ENCODE data around the gene CD4.

The CD4 gene

DNA sequence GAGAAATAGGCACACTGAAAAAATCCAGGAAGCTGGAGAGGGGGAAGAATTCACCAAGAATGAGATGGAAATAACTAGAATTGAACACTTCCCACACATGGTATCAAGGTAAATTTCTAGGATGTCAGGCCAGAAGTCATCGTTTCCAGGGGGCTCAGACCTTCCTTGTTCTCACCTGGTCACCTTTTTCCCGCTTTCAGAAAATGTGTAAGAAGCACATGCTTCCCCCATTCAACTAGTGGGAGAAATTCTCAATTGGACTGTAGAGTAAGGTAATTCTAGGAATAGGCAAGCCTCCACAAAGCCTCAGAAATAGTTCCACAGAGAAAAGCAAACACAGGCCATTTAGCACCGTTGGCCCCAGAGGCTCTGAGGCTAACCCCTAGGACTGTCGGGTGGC lies 25.9 kb upstream of the CD4 start:
- TF ChIP-seq CTCF (IDR thresholded peaks at IDR 0.05): no peak
- Histone ChIP-seq H3K4me3 (ENCODE audit: low read depth in 1 of 2, low read length in 1 of 2) (peak overlapping the region in 1 of 2 experiments; percentile 47), H3K9me3 (no peaks in the 10 kb centered on the region), H3K36me3 (no peaks in the 10 kb centered on the region), H3K4me1 (ENCODE audit: control insufficient read depth in 1 of 2, insufficient read depth in 1 of 2, low read depth in 1 of 2, low read length in 1 of 2) (peaks cover 26 to 31% of the 10 kb centered on the region in 2 experiments), H3K27me3 (peaks cover 66% of the 10 kb centered on the region), H3K27ac (no peak overlapping the region)

GRCh38 chr12:6764011-6764828 lies 25.1 kb upstream of the CD4 start:
- TF ChIP-seq CTCF (IDR thresholded peaks at IDR 0.05): no peak
- H3K27ac ChIP-seq: no peak overlapping the region
- peaks cover 26 to 31% of the 10 kb centered on the region in 2 experiments for H3K4me1 ChIP-seq (ENCODE audit: control insufficient read depth in 1 of 2, insufficient read depth in 1 of 2, low read depth in 1 of 2, low read length in 1 of 2)
- no peaks in the 10 kb centered on the region for H3K9me3 ChIP-seq
- peaks cover 74% of the 10 kb centered on the region for H3K27me3 ChIP-seq
- H3K36me3 ChIP-seq: no peaks in the 10 kb centered on the region
- peak overlapping the region; percentile 32 to 47 for H3K4me3 ChIP-seq (ENCODE audit: low read depth in 1 of 2, low read length in 1 of 2)

- peak overlapping the region; percentile 72 to 83 for H3K4me3 ChIP-seq (ENCODE audit: low read depth in 1 of 2, low read length in 1 of 2)
- peaks cover 26 to 31% of the 10 kb centered on the region in 2 experiments for H3K4me1 ChIP-seq (ENCODE audit: control insufficient read depth in 1 of 2, insufficient read depth in 1 of 2, low read depth in 1 of 2, low read length in 1 of 2)
- no peak for TF ChIP-seq CTCF (IDR thresholded peaks at IDR 0.05)
Observed at GRCh38 chr12:6765048-6765633, 24.2 kb upstream of the CD4 start.

DNA sequence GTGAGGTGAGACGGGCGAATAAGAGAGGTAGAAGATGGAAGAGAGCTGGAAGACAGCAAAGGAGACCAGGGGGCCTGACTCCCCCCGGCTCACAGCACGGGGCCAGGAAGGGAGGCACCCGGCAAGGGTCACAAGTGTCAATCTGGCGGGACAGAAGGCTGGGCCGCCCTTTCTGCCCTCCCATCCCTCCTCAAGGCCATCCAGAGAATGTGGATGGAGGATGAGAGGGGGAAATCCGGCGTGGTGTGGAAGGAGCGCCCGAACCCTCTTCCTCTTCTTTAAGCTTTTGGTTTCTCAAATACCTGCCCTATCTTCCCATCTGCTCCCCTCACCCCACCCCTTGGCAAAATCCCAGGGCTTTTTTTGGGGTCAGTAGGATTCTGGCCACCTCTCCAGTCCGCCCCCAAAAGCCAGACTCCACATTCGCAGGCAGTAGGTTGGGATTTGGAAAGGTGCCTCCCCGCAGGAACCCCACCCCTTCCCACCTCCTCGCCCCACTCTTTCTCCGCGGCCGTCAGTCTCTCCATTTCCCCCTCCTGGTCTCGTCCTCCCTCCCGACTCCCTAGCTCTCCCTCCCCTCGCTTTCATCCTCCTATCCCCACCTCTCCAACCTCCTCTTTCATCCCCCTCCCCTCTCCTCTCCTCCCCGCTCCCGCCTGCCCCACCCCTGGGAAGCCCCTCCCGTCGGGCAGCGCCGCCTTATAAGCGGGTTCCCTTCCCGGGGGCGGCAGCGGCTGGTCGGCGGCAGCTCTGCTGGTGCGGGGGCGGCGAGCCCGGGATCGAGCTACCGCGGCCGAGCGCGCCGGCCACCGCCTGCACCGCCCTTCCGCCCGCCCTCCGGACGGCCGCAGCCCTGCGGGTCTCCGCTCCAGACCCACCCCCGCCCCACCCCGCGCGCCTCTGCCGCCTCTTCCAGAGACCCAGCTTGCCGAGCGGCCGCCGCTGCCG lies 23.4 kb upstream of the CD4 start, which contains the start of gene PTMS:
Gene PTMS (plus strand): TSS at position 730 of the 948 bp plus-strand sequence. CDS start 343 bp downstream, outside the sequence.
- H3K27ac ChIP-seq: peak within 1 kb of the TSS; percentile 72
- peaks cover 81% of the 10 kb centered on the region for H3K27me3 ChIP-seq
- H3K9me3 ChIP-seq: no peaks in the 10 kb centered on the region
- peaks cover 26 to 31% of the 10 kb centered on the region in 2 experiments for H3K4me1 ChIP-seq (ENCODE audit: control insufficient read depth in 1 of 2, insufficient read depth in 1 of 2, low read depth in 1 of 2, low read length in 1 of 2)
- H3K4me3 ChIP-seq (ENCODE audit: low read depth in 1 of 2, low read length in 1 of 2): peak within 1 kb of the TSS; percentile 82 to 83
- TF ChIP-seq CTCF (IDR thresholded peaks at IDR 0.05): no peak
- H3K36me3 ChIP-seq: no peaks in the 10 kb centered on the region

More at GRCh38 chr12:6765048-6765633, 24.2 kb upstream of the CD4 start:
- Histone ChIP-seq H3K27me3 (peaks cover 80% of the 10 kb centered on the region), H3K36me3 (no peaks in the 10 kb centered on the region), H3K9me3 (no peaks in the 10 kb centered on the region), H3K27ac (no peak overlapping the region)

DNA sequence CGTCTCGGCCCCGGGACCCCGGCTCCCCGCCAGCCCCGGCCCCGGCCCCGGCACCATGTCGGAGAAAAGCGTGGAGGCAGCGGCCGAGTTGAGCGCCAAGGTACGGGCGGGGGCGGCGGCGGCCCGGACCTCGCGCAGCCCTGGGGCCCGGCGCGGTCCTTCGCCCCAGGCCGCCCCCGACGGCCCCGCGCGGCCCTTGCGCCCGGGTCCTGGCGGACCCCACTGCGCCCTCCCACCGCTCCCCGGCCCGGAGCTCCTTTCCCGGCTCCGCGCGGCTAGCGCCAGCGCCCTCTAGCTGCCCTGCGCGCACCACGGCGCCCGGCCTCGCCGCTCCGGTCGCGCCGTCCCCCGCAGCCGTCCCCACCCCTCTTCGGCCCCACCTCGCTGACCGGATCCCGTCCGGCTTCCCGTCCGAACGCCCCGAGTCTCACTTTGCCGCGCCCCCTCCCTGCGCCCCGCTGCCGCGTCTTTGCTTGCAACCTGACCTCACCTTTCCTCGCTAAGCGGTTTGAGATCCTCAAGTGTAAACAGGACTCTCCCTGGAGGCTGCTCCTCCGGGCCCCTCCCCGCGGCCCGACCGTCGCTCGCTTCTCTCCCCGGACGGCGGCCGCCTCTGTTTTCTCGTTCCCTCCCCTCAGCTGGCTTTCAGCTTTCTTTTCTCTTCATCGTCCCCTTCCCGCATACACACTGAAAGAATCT lies 22.5 kb upstream of the CD4 start:
- Histone ChIP-seq H3K36me3 (no peaks in the 10 kb centered on the region), H3K27ac (peak overlapping the region; percentile 72), H3K9me3 (no peaks in the 10 kb centered on the region), H3K27me3 (peaks cover 90% of the 10 kb centered on the region), H3K4me1 (ENCODE audit: control insufficient read depth in 1 of 2, insufficient read depth in 1 of 2, low read depth in 1 of 2, low read length in 1 of 2) (peaks cover 26 to 31% of the 10 kb centered on the region in 2 experiments), H3K4me3 (ENCODE audit: low read depth in 1 of 2, low read length in 1 of 2) (peak overlapping the region; percentile 82 to 83)
- peak; percentile 87 for TF ChIP-seq CTCF (IDR thresholded peaks at IDR 0.05)
